Measurements from ENCODE around the gene SCCPDH. TPM values are rescaled to one million over a fixed set of nuclear protein-coding genes. Genes with fewer than 3 reads are reported as not detected.

SCCPDH gene
- total and polyA plus RNA-seq, 2 of the 13 experiments (the other 11 are each of a cell fraction or from before 2014, with no cell fraction given), result 36.7 to 62.3 TPM

DNA sequence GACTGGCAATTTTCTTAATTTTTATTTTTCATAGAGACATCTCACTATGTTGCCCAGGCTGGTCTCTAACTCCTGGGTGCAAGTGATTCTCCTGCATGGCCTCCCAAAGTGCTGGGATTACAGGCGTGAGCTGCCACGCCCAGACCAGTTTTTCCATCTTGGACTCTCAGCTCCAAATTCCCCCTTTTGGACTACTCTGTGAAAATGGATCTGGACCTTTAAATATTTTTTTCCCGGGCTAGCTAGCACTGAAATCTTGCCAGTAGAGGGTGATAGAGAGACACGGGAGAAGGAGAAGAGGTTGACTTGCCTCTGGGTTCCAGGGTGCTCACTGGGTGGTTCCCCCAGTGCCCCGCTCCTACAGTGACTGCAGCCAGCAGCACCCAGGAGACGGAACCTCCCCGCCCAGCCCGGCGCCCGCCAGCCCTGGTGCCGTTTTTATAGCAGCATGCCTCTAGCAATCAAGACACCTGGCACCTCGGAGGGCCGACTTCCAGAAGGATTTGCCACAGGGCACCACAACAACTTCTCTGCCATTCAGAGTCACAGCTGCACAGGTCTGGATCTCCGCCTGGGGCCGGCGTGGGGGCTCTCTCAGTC lies 34.7 kb upstream of the SCCPDH start:
- BruUV-seq (replicated peaks), result no TSS peak
- peak; percentile 77 for DNase-seq (ENCODE audit: low spot score)
- 2% methylated on average over 8 of the region's 16 CpGs for WGBS (ENCODE audit: low lambda C conversion rate)
- ChIA-PET CTCF (ENCODE audit: low intra/inter-chr PET ratio, low total read pairs) (interaction anchor here (1.6 to 3.7 kb wide), 2 partner anchors 10 to 65 kb away, joined by 24 to 25 read pairs; no protein-coding TSS in a partner anchor), POLR2A (interaction anchor here (1.0 to 1.4 kb wide), 2 partner anchors 18 to 35 kb away, joined by 3 read pairs; no protein-coding TSS in a partner anchor)
- Histone ChIP-seq H3K27ac (ENCODE audit: extremely low read length, insufficient read depth, low read length) (no peak overlapping the region), H3K79me2 (ENCODE audit: insufficient read depth, low read length) (no peaks in the 10 kb centered on the region), H3K9me3 (ENCODE audit: low read length) (no peaks in the 10 kb centered on the region; the same call in 1 of the 2 replicates), H2AFZ (ENCODE audit: low read length) (no peak overlapping the region), H3K4me2 (ENCODE audit: low read depth, low read length) (peak overlapping the region; percentile 97), H3K36me3 (replicated peaks in 1 of 2; ENCODE audit: control insufficient read depth in 1 of 2, insufficient read depth in 2 of 2, low read length in 2 of 2) (no peaks in the 10 kb centered on the region), H4K20me1 (ENCODE audit: insufficient read depth, low read length) (no peaks in the 10 kb centered on the region), H3K4me3 (replicated peaks in 1 of 3; ENCODE audit: insufficient read depth in 1 of 3, low read depth in 2 of 3, low read length in 3 of 3) (peak overlapping the region; percentile 37 to 74 (median 69)), H3K27me3 (ENCODE audit: control insufficient read depth in 1 of 2, insufficient read depth in 2 of 2, low read length in 2 of 2) (peaks cover 0 to 5% of the 10 kb centered on the region in 2 experiments; a peak in 2 of 5 replicates), H3K9ac (ENCODE audit: insufficient read depth, low read depth, low read length) (peak overlapping the region; percentile 31; the same call in 1 of the 2 replicates), H3K4me1 (ENCODE audit: insufficient read depth, low read length) (peaks cover 10% of the 10 kb centered on the region)
- FAIRE-seq, result peak; percentile 75
- in situ Hi-C loops (cut with HindIII; ENCODE audit: extremely low pct_ligation_motif_present, low pct_unique_long_range_greater_than_20kb) (no loop called here), intact Hi-C loops (cut with micrococcal nuclease; ENCODE audit: unreplicated experiment) (loop anchor here (1.0 kb wide), 2 partner anchors 10 to 65 kb away; no protein-coding TSS in a partner anchor)
- ATAC-seq, result peak; percentile 91
- TF ChIP-seq, protein P1, sequence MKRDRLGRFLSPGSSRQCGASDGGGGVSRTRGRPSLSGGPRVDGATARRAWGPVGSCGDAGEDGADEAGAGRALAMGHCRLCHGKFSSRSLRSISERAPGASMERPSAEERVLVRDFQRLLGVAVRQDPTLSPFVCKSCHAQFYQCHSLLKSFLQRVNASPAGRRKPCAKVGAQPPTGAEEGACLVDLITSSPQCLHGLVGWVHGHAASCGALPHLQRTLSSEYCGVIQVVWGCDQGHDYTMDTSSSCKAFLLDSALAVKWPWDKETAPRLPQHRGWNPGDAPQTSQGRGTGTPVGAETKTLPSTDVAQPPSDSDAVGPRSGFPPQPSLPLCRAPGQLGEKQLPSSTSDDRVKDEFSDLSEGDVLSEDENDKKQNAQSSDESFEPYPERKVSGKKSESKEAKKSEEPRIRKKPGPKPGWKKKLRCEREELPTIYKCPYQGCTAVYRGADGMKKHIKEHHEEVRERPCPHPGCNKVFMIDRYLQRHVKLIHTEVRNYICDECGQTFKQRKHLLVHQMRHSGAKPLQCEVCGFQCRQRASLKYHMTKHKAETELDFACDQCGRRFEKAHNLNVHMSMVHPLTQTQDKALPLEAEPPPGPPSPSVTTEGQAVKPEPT (CRISPR knock-in tag; IDR thresholded peaks at IDR 0.05; ENCODE audit: low read depth), result no peak
- TF ChIP-seq NR2F6 (IDR thresholded peaks at IDR 0.05) (peak; percentile 69), NR2F6 (CRISPR knock-in tag; IDR thresholded peaks at IDR 0.05) (peak; percentile 75; the same call in 1 of the 2 replicates), SRSF4 (IDR thresholded peaks at IDR 0.05; ENCODE audit: low read depth, low read length, poor library complexity, severe bottlenecking) (no peak), PHF8 (CRISPR knock-in tag; IDR thresholded peaks at IDR 0.05) (0 out of 2 replicates have a peak, but pooled peaks have one; percentile 33), ZC3H4 (CRISPR knock-in tag; IDR thresholded peaks at IDR 0.05; ENCODE audit: borderline replicate concordance) (no peak), TEAD2 (CRISPR knock-in tag; IDR thresholded peaks at IDR 0.05) (no peak)
- TF ChIP-seq, protein P2, sequence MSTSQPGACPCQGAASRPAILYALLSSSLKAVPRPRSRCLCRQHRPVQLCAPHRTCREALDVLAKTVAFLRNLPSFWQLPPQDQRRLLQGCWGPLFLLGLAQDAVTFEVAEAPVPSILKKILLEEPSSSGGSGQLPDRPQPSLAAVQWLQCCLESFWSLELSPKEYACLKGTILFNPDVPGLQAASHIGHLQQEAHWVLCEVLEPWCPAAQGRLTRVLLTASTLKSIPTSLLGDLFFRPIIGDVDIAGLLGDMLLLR (CRISPR knock-in tag; IDR thresholded peaks at IDR 0.05), result no peak
- TF ChIP-seq, protein P3, sequence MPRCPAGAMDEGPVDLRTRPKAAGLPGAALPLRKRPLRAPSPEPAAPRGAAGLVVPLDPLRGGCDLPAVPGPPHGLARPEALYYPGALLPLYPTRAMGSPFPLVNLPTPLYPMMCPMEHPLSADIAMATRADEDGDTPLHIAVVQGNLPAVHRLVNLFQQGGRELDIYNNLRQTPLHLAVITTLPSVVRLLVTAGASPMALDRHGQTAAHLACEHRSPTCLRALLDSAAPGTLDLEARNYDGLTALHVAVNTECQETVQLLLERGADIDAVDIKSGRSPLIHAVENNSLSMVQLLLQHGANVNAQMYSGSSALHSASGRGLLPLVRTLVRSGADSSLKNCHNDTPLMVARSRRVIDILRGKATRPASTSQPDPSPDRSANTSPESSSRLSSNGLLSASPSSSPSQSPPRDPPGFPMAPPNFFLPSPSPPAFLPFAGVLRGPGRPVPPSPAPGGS (CRISPR knock-in tag; IDR thresholded peaks at IDR 0.05), result no peak
- TF ChIP-seq, protein P4, sequence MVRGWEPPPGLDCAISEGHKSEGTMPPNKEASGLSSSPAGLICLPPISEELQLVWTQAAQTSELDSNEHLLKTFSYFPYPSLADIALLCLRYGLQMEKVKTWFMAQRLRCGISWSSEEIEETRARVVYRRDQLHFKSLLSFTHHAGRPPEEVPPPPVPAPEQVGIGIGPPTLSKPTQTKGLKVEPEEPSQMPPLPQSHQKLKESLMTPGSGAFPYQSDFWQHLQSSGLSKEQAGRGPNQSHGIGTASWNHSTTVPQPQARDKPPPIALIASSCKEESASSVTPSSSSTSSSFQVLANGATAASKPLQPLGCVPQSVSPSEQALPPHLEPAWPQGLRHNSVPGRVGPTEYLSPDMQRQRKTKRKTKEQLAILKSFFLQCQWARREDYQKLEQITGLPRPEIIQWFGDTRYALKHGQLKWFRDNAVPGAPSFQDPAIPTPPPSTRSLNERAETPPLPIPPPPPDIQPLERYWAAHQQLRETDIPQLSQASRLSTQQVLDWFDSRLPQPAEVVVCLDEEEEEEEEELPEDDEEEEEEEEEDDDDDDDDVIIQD (CRISPR knock-in tag; IDR thresholded peaks at IDR 0.05; ENCODE audit: low read depth), result no peak
- TF ChIP-seq, protein P5, sequence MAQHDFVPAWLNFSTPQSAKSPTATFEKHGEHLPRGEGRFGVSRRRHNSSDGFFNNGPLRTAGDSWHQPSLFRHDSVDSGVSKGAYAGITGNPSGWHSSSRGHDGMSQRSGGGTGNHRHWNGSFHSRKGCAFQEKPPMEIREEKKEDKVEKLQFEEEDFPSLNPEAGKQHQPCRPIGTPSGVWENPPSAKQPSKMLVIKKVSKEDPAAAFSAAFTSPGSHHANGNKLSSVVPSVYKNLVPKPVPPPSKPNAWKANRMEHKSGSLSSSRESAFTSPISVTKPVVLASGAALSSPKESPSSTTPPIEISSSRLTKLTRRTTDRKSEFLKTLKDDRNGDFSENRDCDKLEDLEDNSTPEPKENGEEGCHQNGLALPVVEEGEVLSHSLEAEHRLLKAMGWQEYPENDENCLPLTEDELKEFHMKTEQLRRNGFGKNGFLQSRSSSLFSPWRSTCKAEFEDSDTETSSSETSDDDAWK (CRISPR knock-in tag; IDR thresholded peaks at IDR 0.05), result no peak
- TF ChIP-seq, protein P6, sequence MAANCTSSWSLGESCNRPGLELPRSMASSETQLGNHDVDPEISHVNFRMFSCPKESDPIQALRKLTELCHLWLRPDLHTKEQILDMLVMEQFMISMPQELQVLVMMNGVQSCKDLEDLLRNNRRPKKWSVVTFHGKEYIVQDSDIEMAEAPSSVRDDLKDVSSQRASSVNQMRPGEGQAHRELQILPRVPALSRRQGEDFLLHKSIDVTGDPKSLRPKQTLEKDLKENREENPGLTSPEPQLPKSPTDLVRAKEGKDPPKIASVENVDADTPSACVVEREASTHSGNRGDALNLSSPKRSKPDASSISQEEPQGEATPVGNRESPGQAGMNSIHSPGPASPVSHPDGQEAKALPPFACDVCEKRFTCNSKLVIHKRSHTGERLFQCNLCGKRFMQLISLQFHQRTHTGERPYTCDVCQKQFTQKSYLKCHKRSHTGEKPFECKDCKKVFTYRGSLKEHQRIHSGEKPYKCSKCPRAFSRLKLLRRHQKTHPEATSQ (CRISPR knock-in tag; IDR thresholded peaks at IDR 0.05; ENCODE audit: borderline replicate concordance), result no peak
- TF ChIP-seq, protein P7, sequence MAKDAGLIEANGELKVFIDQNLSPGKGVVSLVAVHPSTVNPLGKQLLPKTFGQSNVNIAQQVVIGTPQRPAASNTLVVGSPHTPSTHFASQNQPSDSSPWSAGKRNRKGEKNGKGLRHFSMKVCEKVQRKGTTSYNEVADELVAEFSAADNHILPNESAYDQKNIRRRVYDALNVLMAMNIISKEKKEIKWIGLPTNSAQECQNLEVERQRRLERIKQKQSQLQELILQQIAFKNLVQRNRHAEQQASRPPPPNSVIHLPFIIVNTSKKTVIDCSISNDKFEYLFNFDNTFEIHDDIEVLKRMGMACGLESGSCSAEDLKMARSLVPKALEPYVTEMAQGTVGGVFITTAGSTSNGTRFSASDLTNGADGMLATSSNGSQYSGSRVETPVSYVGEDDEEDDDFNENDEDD (CRISPR knock-in tag; IDR thresholded peaks at IDR 0.05; ENCODE audit: borderline replicate concordance), result peak; percentile 28; the same call in 1 of the 2 replicates

Data from HepG2 (cell line).